EL (cell line): ENCODE data around the gene SYT15.
A peak's percentile ranks its signal among the peaks of the same experiment; 100 is the strongest.
"Not testable (repeated sequence)": the region's sequence is repeated elsewhere in the genome, so short reads cannot be mapped to it uniquely, and the experiment has no call there.

ENCODE experiments used
- DNase-seq: peaks from one replicate; pipeline ENCODE4 v3.0.0-alpha.2; 2016

SYT15 gene

DNA sequence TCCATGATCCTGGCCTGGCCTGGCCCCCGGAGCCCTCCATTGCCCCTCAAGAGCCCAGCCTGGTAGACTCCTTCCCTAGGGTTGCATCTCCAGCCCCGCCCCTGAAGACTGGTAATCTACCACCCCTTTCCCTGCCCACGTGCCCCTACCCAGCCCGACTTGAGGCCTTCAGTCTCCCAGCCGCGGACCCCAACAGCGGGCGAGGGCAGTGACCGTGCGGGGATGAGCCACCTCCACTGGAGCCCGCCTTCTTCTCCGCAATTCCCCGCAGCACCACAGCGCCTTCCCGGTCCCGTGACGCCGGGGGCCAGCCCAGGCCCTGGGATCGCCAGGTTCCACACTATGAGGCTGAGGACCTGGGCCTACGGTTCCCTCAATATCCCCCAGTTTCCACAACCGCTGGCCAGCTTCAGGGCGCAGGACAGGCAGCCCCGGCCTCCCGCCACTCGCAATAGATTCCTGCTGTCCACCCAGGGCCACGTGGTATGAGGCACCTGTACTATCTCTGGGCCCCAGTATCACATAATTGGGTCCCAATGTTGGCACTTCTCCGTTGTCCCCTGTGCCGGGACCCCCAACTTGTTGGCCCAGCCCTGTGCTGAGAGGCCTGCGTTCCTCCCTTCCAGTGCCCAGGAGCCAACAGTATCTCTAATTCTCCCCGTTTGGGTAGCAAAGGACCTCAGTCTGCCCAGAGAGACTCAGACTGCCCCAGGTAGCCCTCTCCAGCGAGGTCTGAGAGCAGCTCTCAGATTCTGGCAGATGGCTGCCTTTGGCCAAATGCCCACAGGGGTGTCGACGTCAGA is 21.4 kb upstream of the SYT15 start:
- DNase-seq = no peak

DNA sequence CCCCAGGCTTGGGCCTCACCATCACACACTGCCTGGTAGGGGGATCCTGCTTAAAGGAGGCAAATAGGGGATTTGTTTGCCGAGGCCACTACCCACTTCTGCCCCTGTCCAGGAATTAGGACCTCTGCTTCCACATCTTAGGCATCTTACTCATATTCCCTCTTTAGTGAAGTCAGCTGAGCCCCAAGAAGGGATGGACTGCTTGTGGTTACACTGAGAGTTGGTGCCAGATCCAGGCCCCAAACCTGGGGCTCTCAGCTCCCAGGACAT is 20.9 kb upstream of the SYT15 start:
- DNase-seq = no peak

DNA sequence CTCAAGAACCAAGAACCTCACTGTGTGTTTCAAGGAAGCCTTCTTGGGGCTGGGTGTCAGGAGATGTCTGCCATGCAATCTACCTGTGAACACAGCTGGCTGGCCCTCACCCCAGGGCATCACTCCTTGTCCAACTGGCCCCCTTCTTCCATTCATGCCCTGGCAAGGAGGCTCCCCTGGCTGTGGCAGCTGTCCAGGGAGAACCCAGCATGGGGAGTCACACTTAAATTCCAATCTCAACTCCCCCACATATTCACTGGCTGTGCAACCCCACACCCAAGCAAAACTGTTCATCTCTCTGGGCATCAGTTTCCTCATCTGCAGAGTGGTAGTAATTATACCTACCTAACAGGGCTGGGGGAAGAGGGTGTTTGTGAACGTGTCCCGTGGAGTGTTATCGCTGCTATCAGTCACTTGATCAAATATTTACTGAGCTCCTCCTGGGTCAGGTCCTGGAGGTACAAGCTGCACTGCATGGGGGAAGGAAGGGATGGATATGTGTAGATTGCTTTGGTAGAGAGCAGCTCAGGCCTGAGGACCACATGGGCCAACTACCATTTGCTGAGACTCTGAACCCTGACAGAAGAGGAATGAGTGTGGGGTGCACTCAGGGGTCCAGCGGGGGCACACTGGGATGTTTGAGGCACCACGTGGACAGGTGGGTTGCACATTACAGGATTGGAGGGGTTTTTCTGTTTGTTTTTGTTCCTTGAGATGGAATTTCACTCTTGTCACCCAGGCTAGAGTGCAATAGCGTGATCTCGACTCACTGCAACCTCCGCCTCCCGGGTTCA is 20.3 kb upstream of the SYT15 start:
- DNase-seq = no peak

GRCh38 chr10:46559231-46559671 is 19.7 kb upstream of the SYT15 start:
- DNase-seq = no peak

- DNase-seq = no peak
Measured at GRCh38 chr10:46560381-46560780, 18.5 kb upstream of the SYT15 start.

DNA sequence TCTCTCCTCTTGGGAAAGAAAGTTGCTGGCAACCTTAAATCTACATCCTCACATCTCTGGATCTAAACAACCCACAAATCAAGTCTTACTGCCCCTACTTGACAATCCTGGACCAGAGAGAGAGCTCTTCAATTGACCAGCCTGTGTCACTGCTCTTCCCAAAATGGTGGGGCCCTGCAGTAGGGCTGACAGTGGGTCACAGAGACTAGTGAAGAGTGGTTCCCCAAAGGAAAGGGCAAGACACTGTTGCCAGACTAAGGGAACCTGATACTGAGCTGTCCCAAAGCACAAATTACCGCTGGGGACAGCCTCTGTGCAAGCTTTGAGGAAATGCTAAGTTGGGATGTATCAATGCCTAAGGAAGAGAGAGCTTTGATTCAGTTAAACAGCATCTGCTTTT is 18.0 kb upstream of the SYT15 start:
- DNase-seq = no peak

- peak; percentile 69 for DNase-seq
Measured at GRCh38 chr10:46565591-46566332, 13.2 kb upstream of the SYT15 start.

- not testable (repeated sequence) for DNase-seq
Measured at GRCh38 chr10:46567151-46567550, 11.8 kb upstream of the SYT15 start.

GRCh38 chr10:46570655-46571054 is 8.3 kb upstream of the SYT15 start:
- not testable (repeated sequence) for DNase-seq

DNA sequence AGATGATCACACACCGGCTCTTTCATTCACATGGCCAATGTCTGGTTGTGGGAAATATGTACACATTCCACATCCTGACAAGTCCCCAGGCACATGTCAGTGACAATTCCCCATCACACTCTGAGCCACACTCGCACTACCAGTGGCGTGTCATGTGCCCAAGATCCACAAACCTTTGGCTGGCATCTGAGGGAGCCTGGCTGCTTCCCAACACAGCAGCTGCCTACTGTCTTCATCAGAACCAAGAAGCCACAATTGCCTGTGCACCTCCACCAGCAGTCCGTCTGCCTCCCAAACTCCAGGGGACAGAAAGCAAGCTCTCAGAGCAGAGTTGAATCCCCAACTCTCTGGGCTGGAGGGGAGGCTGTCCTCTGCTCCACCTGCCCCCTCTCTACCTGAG is 6.2 kb upstream of the SYT15 start:
- not testable (repeated sequence) for DNase-seq

DNA sequence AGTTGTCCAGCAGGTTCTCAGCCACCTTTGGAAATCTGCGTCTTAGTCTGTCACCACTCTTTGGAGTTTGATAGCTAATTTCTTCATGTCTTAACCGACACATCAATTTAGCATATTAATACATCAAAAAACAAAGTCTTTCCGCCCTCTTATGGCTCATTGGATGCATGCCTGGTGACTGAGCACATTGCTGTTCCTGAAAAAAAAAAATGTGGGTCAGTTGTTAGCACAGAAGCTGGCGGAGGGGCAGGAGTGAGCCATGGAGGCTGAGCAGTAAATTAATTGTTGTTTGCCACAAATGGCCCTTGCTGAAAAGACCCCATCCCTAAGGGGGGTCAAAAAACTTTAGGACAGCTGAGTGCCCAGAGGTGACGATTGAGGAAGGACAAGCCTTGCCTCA is 5.6 kb upstream of the SYT15 start:
- DNase-seq = peak; percentile 42

DNA sequence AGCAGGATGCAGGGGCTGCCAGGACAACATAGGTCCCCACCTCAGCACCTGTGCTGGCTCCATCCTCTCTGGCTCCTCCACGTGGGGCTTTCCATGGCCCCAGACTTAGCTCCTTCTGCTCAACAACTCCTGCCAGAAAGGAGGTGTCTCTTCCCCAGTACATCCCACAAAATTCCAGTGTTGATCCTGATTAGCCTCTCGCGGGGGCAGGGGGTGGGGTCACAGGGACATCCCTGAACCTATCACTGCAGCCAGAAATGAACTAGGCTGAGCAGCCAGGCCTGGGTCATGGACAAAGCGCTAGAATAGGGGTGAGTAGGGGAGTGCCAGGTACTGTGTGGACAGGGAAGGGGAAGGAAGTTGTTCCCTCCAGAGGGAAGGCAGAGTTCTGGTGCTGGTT is 5.0 kb upstream of the SYT15 start:
- not testable (repeated sequence) for DNase-seq

GRCh38 chr10:46577624-46578473 is 1.1 kb upstream of the SYT15 start:
- DNase-seq = not testable (repeated sequence)

DNA sequence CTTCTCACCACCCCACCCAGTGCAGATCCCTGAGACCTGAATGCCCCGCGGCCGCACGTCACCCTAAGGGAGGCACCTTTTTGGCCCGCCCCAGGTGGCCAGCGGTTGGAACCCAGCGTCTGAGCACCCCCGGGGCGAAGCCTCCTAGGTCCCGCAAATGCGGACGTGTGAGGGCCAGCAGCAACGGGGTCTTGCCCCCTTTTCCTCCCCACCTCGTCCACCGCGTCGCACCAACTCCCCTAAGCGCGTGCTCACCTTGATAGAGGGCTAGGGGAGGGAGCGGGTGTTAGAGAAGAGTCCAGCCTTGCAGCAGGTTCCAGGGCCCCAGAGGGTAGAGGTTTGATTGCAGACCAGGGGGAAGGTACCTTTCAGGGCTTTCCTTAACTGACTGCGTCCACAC is 450 bp downstream of the SYT15 start:
- DNase-seq = not testable (repeated sequence)

GRCh38 chr10:46581997-46582396 is 3.1 kb downstream of the SYT15 start:
- not testable (repeated sequence) for DNase-seq

- not testable (repeated sequence) for DNase-seq
Measured at GRCh38 chr10:46582568-46582967, 3.6 kb downstream of the SYT15 start.

DNA sequence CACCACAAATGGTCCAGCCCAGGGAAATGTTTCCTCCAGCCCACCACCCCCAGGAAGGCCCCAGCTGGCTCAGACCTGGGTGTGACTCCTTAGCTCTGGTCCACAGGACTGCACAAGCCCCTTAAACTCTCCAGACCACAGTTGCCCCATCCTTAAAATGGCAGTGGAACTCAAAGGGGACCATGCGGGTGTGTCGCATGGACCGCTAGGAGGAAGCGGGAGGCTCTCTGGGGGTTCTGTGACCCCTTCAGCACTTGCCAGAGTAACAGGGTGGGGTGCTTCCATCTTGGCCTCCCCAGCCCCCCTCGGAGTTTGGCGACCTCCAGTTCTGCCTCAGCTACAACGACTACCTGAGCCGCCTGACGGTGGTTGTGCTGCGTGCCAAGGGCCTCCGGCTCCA is 5.3 kb downstream of the SYT15 start:
- DNase-seq = not testable (repeated sequence)

GRCh38 chr10:46585246-46585645 is 6.3 kb downstream of the SYT15 start:
- not testable (repeated sequence) for DNase-seq

DNA sequence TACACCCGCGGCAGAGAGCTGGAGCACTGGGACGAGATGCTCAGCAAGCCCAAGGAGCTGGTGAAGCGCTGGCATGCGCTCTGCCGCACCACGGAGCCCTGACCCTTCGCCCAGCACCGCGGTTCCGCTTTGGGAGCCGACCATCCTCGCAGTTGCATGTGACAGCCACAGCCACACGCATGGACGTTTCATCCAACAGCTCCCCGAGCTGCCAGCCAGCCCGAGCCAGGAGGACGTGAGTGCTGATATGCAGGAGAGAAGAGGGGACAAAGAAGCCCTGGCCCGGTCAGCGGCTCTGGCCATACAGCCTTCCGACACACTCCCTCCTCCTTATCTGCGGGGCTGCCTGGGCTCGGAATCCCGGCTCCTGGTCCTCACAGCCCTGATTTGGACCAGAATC is 8.6 kb downstream of the SYT15 start:
- not testable (repeated sequence) for DNase-seq

DNA sequence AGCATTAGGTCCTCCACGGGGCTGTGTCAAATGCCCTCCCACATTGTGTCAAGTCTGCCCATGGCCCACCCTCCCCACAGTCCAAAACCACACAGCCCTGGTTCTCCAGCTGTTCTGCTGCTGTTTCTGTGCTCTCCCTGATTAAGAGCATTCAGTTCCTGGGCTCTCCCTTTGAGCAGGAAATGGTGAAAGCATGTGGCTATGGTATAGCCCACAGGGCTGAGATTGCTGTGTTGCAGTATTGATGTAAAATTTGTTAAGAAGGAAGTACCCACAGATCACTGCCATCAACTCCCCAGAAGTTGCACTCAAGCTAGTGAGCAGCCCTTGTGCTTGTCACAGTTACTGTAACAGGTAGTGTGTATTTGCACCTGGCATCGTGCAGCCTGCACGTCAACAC is 9.3 kb downstream of the SYT15 start:
- DNase-seq = not testable (repeated sequence)

GRCh38 chr10:46589589-46589988 is 10.7 kb downstream of the SYT15 start:
- not testable (repeated sequence) for DNase-seq

- not testable (repeated sequence) for DNase-seq
Measured at GRCh38 chr10:46591053-46591452, 12.1 kb downstream of the SYT15 start.

DNA sequence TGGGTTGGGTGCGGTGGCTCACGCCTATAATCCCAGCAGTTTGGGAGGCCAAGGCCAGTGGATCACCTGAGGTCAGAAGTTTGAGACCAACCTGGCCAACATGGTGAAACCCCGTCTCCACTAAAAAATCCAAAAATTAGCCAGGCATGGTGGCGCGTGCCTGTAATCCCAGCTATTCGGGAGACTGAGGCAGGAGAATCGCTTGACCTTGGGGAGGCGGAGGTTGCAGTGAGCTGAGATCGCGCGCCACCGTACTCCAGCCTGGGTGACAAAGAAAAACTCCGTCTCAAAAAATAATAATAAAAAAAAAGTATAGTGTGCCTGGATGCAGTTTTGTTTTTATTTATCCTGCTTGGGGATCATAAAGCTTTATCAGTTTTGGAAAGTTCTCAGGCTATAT is 14.4 kb downstream of the SYT15 start:
- not testable (repeated sequence) for DNase-seq
